Inferior parietal cortex (tissue), 1 donor: ENCODE data around the gene CELSR1.

Source experiments
- DNase-seq: peaks from one replicate; pipeline ENCODE4 v3.0.0-alpha.2; 2016; ENCODE audit errors: extremely low spot score

The CELSR1 gene

DNA sequence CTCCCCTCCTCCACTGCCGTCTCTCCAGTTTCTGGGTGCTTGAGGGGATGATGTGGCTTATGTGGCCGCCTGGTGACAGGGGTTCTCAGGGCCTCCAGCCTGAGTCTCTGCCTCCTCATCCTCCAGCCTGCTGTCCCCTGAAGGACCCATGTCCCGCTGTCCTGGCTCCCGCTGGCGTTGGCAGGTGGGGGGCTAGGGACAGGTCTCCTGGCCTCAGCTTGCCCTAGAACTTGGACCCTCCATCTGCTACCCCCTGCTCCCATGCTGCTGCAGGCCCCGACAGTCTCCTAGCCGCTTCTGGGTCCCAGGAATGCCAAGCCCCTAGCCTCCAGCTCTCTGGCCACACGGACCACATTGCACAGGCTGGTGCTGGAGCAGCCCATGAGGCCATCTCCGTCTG is 13.9 kb upstream of the CELSR1 start:
- no peak for DNase-seq

DNA sequence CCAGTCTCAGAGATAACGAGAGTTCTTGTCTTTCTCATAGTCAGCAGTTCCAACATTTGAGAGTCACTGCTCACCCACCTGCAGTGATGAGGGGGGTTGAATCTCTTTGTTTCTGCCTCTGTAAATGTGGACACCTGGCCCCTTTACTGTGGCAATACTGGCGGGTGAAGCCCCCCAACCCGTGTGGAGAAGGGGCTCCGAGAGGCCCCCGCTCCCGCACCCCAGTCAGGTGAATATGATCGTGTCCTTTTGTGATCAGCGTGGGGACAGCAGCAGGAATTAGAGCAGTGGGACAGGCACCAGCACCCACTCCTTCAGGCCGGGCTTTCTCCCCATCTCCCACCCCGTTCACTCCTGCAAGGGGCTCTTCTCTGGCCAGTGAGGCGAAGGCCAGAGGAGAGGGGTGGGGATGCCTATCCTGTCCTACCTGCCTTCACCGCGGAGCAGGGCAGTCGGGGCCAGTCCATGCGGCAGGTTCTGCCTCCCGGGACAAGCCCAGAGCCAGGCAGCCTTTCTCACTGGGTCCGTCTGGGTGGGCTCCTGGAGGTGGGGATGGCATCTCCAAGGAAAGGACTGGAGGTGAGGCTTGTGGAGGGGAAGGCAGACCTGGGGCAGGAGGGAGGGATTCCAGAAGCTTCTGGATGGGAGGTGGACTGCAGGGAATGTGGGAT is 12.7 kb upstream of the CELSR1 start:
- DNase-seq: no peak

DNA sequence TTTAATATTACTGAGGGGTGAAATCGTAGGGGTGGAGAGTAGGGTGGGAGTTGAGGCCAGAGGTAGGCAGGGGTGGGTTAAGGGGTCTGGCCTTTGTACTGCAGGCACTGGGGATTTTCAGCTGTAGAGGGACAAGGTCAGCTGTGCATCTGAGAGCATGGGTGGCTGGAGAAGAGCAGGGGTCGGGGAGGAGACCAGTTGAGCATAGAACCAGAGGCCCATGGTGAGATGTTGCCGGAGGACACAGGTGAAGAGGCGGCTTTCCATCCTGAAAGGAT is 12.1 kb upstream of the CELSR1 start:
- DNase-seq: no peak

DNA sequence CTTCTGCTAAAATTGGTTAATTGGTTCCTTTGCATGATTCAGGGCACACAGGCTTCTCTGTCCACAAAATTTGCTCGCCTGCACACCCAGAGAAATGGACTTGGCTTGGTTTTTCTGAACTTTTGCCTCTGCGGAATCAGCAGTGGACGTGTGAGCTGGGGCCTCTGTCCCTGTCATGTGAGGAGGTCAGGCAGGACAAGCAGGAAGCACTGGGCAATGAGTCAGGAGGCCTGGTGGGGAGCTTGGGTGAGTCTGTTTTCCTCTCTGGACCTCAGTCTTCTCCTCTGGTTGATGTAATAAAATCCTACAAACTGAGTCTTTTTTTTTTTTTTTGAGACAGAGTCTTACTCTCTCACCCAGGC is 10.4 kb upstream of the CELSR1 start:
- no peak for DNase-seq

DNA sequence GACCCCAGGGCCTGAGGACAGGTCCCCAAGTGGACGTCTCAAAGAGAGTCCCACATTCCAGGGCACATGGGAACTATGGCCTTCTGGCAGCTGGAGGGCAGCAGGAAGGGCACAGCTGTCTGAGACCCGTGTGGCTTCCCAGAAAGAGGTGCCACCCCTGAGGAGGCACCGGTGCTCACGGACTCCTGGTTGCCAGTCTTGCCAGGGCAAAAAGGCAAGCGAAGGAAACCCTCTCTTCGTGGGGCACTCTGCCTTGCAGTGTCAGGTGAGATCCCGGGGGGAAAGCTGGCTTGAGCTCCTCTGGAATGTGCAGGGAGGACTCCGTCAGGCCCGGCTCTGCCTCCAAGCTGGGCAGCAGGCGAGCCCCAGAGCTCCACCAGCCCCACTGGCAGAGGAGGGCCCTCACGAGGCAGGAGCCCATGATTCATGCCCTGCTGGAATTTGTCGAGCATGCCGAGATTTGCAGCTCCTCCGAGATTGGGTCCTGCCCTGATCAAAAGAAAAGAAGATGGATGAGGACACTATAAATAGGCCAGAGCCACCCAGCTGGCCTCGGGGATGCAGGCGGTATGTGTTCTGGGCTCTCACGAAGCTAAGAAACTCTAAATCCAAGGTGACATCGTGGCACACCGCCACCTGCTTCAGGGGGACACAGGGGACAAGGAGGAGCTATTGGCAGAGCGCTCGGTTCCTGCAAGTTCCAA is 9.9 kb upstream of the CELSR1 start:
- no peak for DNase-seq

DNA sequence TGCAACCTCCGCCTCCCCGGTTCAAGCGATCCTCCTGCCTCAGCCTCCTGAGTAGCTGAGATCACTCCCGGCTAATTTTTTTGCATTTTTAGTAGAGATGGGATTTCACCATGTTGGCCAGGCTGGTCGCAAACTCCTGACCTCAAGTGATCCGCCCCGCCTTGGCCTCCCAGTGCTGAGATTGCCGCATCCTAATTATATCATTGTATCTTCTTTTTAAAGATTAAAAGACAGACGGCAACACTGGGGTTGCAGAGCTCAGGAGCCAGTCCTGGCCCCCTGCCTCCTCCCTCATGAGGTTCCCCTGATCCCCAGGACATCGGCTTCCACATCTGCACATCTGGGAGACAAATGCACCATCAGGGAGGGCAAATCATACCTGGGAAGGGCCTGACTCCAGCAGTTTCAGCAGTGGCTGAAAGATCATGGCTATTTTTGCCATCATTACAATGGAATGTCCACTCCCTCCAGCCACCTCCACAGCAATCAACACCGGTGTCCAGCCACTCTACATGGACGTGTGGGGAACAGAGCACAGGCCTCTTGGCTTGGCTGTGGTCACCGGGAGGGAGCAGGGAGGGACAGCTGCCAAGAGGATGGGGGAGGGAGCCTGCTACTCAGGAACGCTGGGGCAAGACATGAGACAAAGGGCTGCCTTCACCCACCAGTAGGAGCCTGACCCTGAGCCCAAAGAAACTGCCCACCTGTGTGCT is 9.2 kb upstream of the CELSR1 start:
- DNase-seq: no peak

DNA sequence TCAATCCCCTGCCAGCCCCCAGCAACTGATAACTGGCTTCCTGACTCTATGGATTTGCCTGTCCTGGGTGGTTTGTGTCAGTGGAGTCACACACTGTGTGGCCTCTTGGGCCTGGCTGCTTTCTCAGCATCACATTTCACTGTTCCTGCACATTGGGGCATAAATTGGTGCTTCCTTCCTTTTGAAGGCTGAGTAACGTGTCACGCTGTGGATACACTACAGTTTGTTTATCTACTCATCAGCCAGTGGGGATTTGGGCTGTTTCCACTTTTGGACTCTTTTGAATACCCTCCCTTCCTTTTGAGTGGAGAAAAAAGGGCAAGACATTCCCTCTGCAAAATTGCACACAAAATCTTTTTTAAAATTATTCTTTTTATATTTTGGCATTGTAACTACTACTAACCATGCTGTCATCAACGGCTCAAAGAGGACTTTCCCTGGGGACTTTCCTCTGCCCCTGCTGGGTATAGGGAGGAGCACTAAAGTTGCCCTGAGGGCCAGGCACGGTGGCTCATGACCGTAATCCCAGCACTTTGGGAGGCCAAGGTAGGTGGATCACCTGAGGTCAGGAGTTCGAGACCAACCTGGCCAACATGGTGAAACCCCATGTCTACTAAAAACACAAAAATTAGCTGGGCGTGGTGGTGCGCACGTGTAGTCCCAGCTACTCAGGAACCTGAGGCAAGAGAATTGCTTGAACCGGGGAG is 7.8 kb upstream of the CELSR1 start:
- no peak for DNase-seq

DNA sequence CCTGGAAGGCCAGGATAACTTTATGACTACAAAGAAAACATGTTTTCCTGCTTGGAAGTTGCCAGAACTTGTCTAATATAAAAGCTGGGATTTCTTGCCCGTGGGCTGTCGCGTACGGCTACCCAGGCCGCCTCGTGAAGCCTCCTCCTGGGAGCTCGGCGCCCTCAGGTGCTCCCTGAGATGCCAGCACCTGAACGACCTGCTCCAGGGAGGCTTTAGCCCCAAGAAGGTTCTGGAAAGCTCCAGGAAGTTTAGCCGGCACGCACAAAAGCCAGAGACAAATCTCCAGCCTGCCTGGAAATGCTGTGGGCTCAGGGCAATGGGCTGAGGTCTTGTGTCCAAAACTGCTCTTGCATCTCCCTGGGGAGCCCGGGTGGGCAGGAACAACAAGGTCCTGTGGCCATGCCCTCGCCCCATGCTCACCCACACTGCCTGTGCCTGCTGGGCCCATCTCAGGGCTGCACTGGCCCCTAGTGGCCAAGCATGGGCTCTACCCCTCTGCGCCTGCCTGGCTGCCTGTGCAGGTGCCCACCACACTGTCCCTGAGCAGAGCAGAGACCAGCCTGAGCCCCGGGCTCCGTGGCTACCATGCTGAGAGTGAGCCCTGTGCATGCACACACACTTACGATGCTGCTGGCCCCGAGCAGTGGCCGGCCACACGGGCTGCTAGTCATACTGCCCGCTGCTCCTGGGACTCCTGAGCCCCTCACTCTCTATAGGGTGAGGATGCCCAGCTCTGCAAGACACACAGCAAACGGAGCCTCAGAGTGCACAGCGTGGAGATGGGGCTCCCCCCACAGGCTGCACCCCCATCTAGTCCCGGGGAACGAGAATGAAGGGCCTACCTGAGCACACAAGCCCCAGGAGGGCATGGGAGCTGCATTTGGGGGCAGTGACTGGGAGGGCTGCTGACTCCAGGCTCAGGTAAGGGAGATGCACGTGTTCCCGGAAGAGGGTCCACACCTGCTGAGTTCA is 4.9 kb upstream of the CELSR1 start:
- peak; percentile 62 for DNase-seq

DNA sequence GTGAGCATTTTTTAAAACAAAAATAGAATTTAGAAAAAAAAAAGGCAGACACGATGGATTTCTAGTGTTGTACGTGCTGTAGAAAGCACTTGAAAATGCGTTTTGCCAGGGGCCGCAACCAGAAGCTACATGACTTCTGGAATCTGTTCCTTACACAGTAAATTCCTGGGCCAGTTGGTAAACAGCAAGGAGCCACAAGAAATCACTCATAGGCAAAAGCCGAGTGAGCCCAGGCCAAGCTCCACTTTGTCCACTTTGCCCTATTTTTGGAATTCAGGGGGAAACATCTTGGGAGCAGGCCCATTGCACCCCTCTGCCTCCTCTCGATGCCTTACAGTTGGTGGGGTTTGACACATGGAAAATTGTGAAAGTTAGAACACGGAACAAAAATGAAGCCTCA is 4.1 kb upstream of the CELSR1 start:
- DNase-seq: no peak

DNA sequence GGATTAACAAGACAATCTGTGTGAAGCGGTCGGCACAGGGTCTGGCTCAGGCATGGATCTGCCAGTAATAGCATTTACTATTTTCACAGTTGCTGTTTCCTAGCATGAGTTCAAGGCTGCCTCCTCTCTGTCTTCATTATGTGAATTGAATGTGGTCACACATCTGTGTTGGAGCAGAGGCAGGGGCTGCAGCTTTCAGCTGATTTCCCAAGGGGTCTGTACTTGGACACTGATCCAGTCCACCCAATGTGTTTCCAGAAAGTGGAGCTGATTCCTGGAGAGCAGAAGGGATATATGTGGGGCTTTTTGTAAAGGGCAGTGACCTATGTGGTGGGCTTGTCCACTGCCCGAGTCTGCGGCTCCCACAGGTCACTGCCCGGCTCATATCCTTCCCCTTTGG is 3.5 kb upstream of the CELSR1 start:
- DNase-seq: no peak

DNA sequence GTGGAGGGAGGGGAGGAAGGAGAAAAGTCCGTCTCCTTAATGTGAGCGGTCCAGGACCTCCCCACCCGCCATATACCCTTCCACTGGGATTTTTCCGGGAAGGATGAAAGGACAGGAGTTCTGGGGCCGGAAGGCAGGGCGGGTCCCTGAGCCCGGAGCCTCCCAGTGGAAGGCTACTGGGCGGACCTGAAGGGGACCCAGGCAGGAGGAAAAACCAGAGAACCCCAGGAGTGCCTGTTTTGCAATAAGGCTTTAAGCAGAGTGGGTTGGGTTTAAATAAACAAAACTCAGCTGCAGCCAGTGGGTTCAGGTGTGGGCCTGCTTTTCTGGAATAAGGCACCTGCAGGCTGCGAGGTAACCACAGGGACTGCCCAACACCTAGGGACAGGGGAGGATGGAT is 1.7 kb upstream of the CELSR1 start:
- DNase-seq: no peak

DNA sequence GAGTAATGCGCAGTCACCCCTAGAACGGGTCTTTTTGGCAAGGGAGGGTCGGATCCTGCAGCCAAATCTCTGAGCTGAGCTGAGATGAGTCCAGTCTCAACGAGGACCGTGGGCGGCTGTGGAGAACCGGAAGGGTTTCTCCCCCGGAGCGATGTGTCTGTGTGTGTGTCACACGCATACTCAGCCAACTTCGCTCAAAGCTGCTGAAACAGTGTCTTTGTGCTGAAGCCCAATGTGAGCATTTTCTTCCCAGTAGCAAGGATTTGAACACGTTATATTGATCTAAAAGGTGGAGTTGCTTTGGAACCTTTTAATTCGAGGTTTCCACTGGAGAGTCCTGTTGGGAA is 1.4 kb upstream of the CELSR1 start:
- no peak for DNase-seq

DNA sequence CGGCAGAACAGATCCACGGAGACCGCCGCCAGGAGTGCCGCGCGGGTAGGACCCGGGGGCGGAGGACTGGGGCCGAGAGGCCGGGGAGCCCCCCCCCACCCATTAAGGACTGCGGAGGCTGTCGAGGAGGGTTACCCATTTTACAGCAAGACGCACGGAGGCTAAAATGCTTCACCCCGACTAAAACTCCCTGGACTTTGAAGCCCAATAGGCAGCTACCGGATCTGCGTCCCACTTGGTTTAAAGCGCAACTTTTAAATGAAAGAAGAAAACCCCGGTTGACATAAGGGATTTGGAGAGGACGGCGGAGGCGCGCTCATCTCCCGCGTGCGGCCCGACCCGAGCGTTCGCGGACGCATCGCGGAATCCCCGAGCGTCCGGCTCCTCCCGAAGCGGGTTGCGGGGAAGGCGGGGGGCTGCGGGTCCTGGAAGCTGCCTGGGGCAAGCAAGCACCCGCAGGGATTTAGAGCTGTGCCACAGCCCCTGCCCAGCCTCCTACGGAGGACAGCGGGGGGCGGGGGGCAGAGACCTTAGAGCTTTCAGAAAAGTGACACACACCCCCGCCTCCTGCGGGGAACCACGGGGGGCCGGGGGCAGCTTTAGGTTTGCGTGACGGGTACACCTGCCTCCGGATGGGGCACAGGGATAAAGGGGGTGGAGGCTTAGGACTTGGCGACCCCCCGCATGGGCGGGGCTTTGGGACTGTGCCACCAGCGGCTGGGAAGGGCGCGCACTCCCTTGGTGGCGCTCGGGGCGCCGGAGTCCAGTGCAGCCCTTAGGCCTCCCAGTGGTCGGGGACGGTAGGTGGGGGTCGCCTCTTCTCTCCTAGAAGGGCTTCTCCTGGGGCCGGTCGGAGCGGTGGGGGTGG is 760 bp upstream of the CELSR1 start:
- DNase-seq: no peak

DNA sequence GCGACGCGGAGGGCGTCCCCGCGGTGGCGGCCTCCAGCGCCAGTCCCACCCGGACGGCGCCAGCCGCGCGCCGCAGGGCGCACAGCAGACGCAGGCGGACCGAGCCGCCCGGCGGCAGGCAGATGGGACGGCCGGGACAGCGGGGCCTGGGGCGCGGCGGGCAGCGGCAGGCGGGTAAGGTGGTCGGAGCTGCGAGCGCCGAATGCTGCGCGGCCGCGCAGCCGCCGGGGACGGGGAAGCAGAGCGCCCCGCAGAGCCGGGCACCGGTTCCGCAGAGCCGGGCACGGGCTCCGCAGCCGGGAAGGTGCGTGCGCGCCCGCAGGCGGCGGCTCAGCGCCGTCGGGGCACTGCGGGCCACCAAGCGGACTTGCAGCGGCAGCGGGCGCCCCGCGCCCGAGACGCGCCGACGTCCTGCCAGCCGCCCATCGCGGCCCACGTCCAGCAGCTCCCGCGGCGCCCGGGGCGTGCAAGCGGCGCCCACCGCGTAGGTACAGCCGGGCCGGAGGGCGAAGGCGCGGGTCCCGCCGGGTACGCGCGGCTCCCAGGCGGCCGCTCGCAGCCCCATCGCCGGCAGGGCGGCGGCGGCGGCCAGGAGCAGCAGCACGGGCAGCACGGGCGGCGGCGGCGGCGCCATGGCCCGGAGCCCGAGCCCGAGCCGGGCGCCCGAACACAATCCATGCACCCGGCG is 739 bp downstream of the CELSR1 start:
- DNase-seq: no peak

DNA sequence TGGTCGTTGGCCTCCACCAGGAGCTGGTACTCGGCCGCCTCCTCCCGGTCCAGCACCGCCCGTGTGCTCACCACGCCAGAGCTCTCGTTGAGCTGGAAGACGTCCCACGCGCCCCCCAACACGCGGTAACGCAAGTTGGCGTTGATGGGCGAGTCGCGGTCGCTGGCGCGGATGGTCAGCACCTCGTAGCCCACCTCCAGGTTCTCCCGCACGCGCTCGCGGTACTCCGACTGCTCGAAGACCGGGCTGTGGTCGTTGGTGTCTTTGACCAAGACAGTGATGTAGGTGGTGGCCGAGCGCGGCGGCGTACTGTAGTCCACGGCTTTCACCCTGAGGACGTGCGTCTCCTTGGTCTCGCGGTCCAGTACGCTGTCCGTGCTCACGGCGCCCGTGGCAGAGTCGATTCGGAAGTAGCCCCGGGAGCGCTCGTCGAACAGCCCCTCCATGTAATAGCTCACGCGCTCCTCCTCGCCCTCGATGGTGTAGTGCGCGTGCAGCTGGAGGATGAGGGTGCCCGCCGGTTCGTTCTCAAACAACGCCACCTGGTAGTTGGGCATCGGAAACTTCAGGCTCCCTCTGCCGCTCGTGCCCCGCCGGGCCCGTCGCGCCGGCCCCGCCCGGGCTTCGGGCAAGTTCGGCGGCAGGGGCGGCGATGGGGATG is 1.4 kb downstream of the CELSR1 start:
- no peak for DNase-seq

DNA sequence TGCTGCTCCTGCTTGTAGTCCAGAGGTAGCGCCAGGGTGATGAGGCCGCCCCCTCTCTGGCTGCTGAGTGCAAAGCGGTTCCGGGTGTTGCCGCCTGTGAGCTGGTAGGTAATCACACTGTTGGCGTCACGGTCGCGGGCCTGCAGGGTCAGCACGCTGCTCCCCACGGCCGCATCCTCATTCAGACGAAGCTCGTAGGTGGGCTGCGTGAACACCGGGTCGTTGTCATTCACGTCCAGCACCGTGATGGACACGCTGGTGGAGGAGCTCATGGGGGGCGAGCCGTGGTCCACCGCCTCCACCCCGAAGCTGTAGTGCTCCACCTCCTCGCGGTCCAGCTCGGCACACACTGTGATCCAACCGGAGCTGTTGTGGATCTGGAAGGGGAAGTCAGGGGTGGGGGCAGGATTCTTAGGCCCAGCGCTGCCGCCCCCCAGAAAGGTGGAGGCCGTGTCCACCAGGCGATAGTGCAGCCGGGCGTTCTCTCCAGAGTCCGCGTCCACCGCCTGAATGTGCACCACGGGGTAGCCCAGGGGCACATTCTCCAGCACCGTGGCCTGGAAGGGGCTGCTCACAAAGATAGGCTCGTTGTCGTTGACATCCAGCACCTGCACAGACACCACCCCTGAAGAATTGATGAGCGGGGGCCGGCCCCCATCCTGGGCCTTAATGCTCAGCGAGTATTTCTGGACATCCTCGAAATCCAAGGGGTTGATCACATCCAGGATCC is 2.4 kb downstream of the CELSR1 start:
- no peak for DNase-seq

DNA sequence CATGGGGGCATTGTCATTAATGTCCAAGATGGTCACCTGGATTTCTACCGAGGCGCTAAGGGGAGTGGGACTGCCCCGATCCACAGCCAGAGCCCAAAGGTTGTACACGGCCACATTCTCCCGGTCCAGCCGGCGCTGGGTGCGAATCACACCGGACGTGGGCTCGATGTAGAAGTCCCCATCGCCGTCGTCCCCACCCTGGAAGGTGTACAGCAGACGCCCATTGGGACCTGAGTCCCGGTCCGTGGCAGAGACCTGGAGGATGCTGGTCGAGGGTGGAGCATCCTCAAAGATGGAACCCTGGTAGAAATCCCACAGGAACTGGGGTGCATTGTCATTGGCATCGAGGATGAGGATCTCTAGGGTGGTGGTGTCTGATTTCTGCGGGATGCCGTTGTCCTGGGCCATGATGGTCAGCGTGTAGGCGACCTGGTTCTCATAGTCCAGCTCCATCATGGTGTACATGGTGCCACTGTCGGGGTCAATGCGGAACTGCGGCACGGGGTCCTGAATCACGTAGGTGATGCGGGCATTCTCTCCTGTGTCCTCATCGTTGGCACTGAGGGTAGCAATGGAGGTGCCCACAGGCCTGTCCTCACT is 3.1 kb downstream of the CELSR1 start:
- no peak for DNase-seq

DNA sequence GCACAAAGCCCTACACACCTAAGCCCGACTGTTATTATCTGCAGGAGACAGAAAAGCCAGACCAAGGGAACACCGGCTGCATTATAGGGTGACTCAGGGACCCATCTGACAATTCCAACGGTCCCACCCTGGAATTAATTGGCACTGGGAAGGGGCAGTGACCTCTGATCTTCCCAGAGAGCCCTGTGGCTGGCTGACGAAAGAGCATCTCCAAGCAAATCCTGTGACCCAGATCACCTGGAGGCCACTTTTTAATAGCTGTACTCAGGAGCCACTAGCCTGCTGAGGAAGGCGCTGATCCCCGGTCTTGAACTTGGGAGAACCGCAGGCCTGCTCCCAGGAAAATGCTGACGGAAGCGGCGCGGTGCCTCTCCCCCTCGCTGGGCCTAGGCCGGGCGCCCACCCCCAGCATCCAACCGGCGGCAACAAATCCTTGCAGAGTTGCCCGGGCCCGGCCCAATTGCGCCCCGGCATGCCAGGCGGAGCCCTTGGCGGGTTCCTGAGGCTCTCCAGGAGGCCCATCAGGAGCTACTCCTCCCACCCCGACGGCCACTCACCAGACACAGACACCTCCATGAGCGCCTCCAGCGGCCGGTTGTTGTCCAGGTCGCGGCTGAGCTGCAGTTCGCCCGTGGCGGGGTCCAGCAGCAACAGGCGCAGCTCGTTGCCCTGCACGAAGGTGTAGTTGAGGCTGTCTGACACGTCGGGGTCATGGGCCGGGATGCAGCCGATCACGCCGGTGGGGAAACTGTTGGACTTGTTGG is 4.2 kb downstream of the CELSR1 start:
- no peak for DNase-seq
